Activated B cell treated with CpG ODN at 0.5 μM for 24 hours (primary cell): ENCODE measurements around the gene RAB3GAP1. TPM values are rescaled to one million over a fixed set of nuclear protein-coding genes. Genes with fewer than 3 reads are reported as not detected.

Experiments
- ATAC-seq: fragments of 200-7000 bp; cut with Tn5 transposase; one replicate; pipeline ENCODE4 v1.10.0; 2021; ENCODE audit warnings: low read depth, mild to moderate bottlenecking, moderate library complexity
- CTCF ChIA-PET: fragments of 350-600 bp; sonication (Branson Sonifier 250); formaldehyde crosslinking; loops from one replicate; lab custom pipeline; 2021; ENCODE audit warnings: antibody characterized with exemption; lab: Charles Lee
- POLR2A ChIA-PET: fragments of 350-600 bp; sonication (Branson Sonifier 250); formaldehyde crosslinking; loops from one replicate; lab custom pipeline; 2021; ENCODE audit warnings: antibody characterized with exemption; lab: Charles Lee
- DNase-seq: peaks from one replicate; pipeline ENCODE4 v3.0.0; 2022
- H3K27ac Mint-ChIP-seq: one replicate; pipeline ENCODE4 v1.8.0; 2020; ENCODE audit warnings: mixed read lengths
- H3K27me3 Mint-ChIP-seq: one replicate; pipeline ENCODE4 v1.8.0; 2021; ENCODE audit warnings: mixed read lengths
- H3K36me3 Mint-ChIP-seq: one replicate; pipeline ENCODE4 v1.8.0; 2021; ENCODE audit warnings: low read depth, mixed read lengths
- H3K4me1 Mint-ChIP-seq: one replicate; pipeline ENCODE4 v1.8.0; 2021; ENCODE audit warnings: mixed read lengths
- H3K4me3 Mint-ChIP-seq: one replicate; pipeline ENCODE4 v1.8.0; 2020; ENCODE audit warnings: mild to moderate bottlenecking, mixed read lengths
- H3K9me3 Mint-ChIP-seq: one replicate; pipeline ENCODE4 v1.8.0; 2020; ENCODE audit warnings: mixed read lengths
- CTCF ChIP-seq: fragments of 200-600 bp; IDR thresholded peaks from one replicate; pipeline ENCODE4 v1.8.0; 2022; ENCODE audit warnings: antibody characterized with exemption, mild to moderate bottlenecking
- intact Hi-C: fragments of 100-400 bp; cut with micrococcal nuclease; formaldehyde crosslinking; loops from one replicate; pipeline ENCODE4 v1.15.1; 2024
- total RNA-seq: library from RNA; stranded (reverse); gene quantifications from 2 replicates; pipeline ENCODE4 v1.2.3, GENCODE V29; 2022

Gene RAB3GAP1
- total RNA-seq, 1 donor from 2014 or later = 51.0 TPM

- DNase-seq (no peak), ATAC-seq (no peak)
- Mint-ChIP-seq H3K4me1 (no peaks in the 10 kb centered on the region), H3K4me3 (no peak overlapping the region), H3K27me3 (no peaks in the 10 kb centered on the region), H3K27ac (no peak overlapping the region), H3K9me3 (peaks cover 2% of the 10 kb centered on the region), H3K36me3 (peaks cover 19% of the 10 kb centered on the region)
- ChIA-PET POLR2A (no interaction called here), CTCF (no interaction called here)
- TF ChIP-seq CTCF = no peak
- intact Hi-C loops = no loop called here
Observed at GRCh38 chr2:135182601-135183000, 130.5 kb downstream of the RAB3GAP1 start.

- Mint-ChIP-seq H3K9me3 (peaks cover 4% of the 10 kb centered on the region), H3K27ac (no peak overlapping the region), H3K4me3 (no peak overlapping the region), H3K27me3 (no peaks in the 10 kb centered on the region), H3K4me1 (no peaks in the 10 kb centered on the region), H3K36me3 (peaks cover 11% of the 10 kb centered on the region)
- ATAC-seq = no peak
- ChIA-PET POLR2A (no interaction called here), CTCF (no interaction called here)
- TF ChIP-seq CTCF = no peak
- DNase-seq = no peak
- intact Hi-C loops = no loop called here
Observed at GRCh38 chr2:135183822-135184221, 131.7 kb downstream of the RAB3GAP1 start.

GRCh38 chr2:135186054-135186453 lies 134.0 kb downstream of the RAB3GAP1 start:
- Mint-ChIP-seq H3K36me3 (peaks cover 15% of the 10 kb centered on the region), H3K27me3 (no peaks in the 10 kb centered on the region), H3K4me3 (no peak overlapping the region), H3K27ac (no peak overlapping the region), H3K9me3 (peaks cover 18% of the 10 kb centered on the region), H3K4me1 (no peaks in the 10 kb centered on the region)
- DNase-seq (no peak), ATAC-seq (no peak)
- ChIA-PET POLR2A (no interaction called here), CTCF (no interaction called here)
- no peak for TF ChIP-seq CTCF
- intact Hi-C loops = no loop called here

GRCh38 chr2:135187270-135187669 lies 135.2 kb downstream of the RAB3GAP1 start:
- no peaks in the 10 kb centered on the region for H3K27me3 Mint-ChIP-seq
- ChIA-PET POLR2A (no interaction called here), CTCF (no interaction called here)
- H3K4me3 Mint-ChIP-seq = no peak overlapping the region
- intact Hi-C loops = no loop called here
- H3K36me3 Mint-ChIP-seq = peaks cover 13% of the 10 kb centered on the region
- DNase-seq = no peak
- peaks cover 20% of the 10 kb centered on the region for H3K9me3 Mint-ChIP-seq
- TF ChIP-seq CTCF = no peak
- H3K4me1 Mint-ChIP-seq = no peaks in the 10 kb centered on the region
- ATAC-seq = no peak
- no peak overlapping the region for H3K27ac Mint-ChIP-seq

- Mint-ChIP-seq H3K9me3 (peaks cover 30% of the 10 kb centered on the region), H3K27me3 (no peaks in the 10 kb centered on the region), H3K27ac (no peak overlapping the region), H3K36me3 (peaks cover 13% of the 10 kb centered on the region), H3K4me3 (no peak overlapping the region), H3K4me1 (no peaks in the 10 kb centered on the region)
- intact Hi-C loops = no loop called here
- no peak for ATAC-seq
- ChIA-PET POLR2A (no interaction called here), CTCF (no interaction called here)
- no peak for DNase-seq
- no peak for TF ChIP-seq CTCF
Observed at GRCh38 chr2:135189148-135189547, 137.1 kb downstream of the RAB3GAP1 start.
